ENCODE results near the gene SEZ6L. TPM values are rescaled to one million over a fixed set of nuclear protein-coding genes. Genes with fewer than 3 reads are reported as not detected.

Gene SEZ6L
- polyA plus RNA-seq, 1 donor (not counting 4 experiments of a cell fraction or from before 2014, with no cell fraction given) = not detected

DNA sequence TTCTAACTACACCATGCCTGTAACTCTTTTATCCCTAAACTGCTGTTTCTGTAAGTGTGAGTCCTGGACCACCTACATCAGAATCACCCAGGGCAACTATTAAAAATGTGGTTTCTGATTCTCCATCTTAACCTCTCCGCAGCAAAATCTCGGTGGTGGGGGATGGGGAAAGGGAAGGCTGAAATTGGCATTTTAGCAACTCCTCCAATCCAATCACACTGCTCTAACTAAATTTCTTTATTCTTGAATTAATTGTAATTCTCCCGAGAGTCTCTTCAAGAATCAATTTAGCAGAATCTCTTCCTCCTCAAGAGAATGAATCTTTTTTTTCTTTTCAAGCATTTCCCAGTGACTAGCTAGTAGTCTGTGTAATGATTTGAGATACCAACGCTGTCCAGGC is 36.2 kb downstream of the SEZ6L start:
- no peaks in the 10 kb centered on the region for H3K79me2 ChIP-seq (ENCODE audit: control insufficient read depth, insufficient read depth, low read length)
- no peak overlapping the region for H3K27ac ChIP-seq (ENCODE audit: control insufficient read depth, insufficient read depth, low read length)
- H3K27me3 ChIP-seq (ENCODE audit: control insufficient read depth, extremely low read depth, insufficient read depth, low read length) = no peaks in the 10 kb centered on the region
- H4K20me1 ChIP-seq (ENCODE audit: control insufficient read depth, extremely low read depth, insufficient read depth, low read length) = no peaks in the 10 kb centered on the region
- H3K36me3 ChIP-seq (ENCODE audit: control insufficient read depth in 2 of 2, extremely low read depth in 1 of 2, insufficient read depth in 2 of 2, low read length in 2 of 2) = no peaks in the 10 kb centered on the region
- H3K9ac ChIP-seq (ENCODE audit: control insufficient read depth, extremely low read depth, insufficient read depth, low read length) = no peak overlapping the region
- FAIRE-seq = no peak
- H3K4me3 ChIP-seq (ENCODE audit: control insufficient read depth in 2 of 3, extremely low read depth in 1 of 3, insufficient read depth in 2 of 3, low read depth in 1 of 3, low read length in 3 of 3) = no peak overlapping the region
- no peak for TF ChIP-seq EZH2 (IDR thresholded peaks at IDR 0.05; ENCODE audit: low read length)
- TF ChIP-seq CTCF (optimal IDR thresholded peaks at IDR 0.05 in 1 of 3, IDR thresholded peaks at IDR 0.05 in 1 of 3, conservative IDR thresholded peaks at IDR 0.05 in 1 of 3; ENCODE audit: extremely low read depth in 1 of 3, insufficient read depth in 2 of 3, low read length in 3 of 3) = no peak
- dilution Hi-C loops (cut with MboI; ENCODE audit: extremely low pct_ligation_motif_present, low sequenced_read_pairs) = no loop called here
- no peak overlapping the region for H3K4me2 ChIP-seq (ENCODE audit: control insufficient read depth, extremely low read depth, insufficient read depth, low read depth, low read length)
- H3K4me1 ChIP-seq (ENCODE audit: control insufficient read depth, extremely low read depth, insufficient read depth, low read length) = no peaks in the 10 kb centered on the region
- DNase-seq (ENCODE audit: low read depth, low spot score) = no peak
- no peaks in the 10 kb centered on the region for H3K9me1 ChIP-seq (ENCODE audit: control insufficient read depth, extremely low read depth, insufficient read depth, low read length)
- no peak overlapping the region for H2AFZ ChIP-seq (ENCODE audit: control insufficient read depth, low read length)
- no peaks in the 10 kb centered on the region for H3K9me3 ChIP-seq (ENCODE audit: control insufficient read depth, low read depth, low read length)

GRCh38 chr22:26210334-26210733 is 41.1 kb downstream of the SEZ6L start:
- Histone ChIP-seq H4K20me1 (ENCODE audit: control insufficient read depth, extremely low read depth, insufficient read depth, low read length) (no peaks in the 10 kb centered on the region), H3K79me2 (ENCODE audit: control insufficient read depth, insufficient read depth, low read length) (no peaks in the 10 kb centered on the region), H3K4me2 (ENCODE audit: control insufficient read depth, extremely low read depth, insufficient read depth, low read depth, low read length) (no peak overlapping the region), H3K9ac (ENCODE audit: control insufficient read depth, extremely low read depth, insufficient read depth, low read length) (no peak overlapping the region), H3K9me3 (ENCODE audit: control insufficient read depth, low read depth, low read length) (no peaks in the 10 kb centered on the region), H3K27me3 (ENCODE audit: control insufficient read depth, extremely low read depth, insufficient read depth, low read length) (no peaks in the 10 kb centered on the region), H3K4me3 (ENCODE audit: control insufficient read depth in 2 of 3, extremely low read depth in 1 of 3, insufficient read depth in 2 of 3, low read depth in 1 of 3, low read length in 3 of 3) (no peak overlapping the region), H3K27ac (ENCODE audit: control insufficient read depth, insufficient read depth, low read length) (no peak overlapping the region), H3K36me3 (ENCODE audit: control insufficient read depth in 2 of 2, extremely low read depth in 1 of 2, insufficient read depth in 2 of 2, low read length in 2 of 2) (no peaks in the 10 kb centered on the region), H2AFZ (ENCODE audit: control insufficient read depth, low read length) (no peak overlapping the region), H3K9me1 (ENCODE audit: control insufficient read depth, extremely low read depth, insufficient read depth, low read length) (no peaks in the 10 kb centered on the region), H3K4me1 (ENCODE audit: control insufficient read depth, extremely low read depth, insufficient read depth, low read length) (no peaks in the 10 kb centered on the region)
- FAIRE-seq = no peak
- no peak for DNase-seq (ENCODE audit: low read depth, low spot score)
- dilution Hi-C loops (cut with MboI; ENCODE audit: extremely low pct_ligation_motif_present, low sequenced_read_pairs) = no loop called here
- no peak for TF ChIP-seq EZH2 (IDR thresholded peaks at IDR 0.05; ENCODE audit: low read length)
- TF ChIP-seq CTCF (optimal IDR thresholded peaks at IDR 0.05 in 1 of 3, IDR thresholded peaks at IDR 0.05 in 1 of 3, conservative IDR thresholded peaks at IDR 0.05 in 1 of 3; ENCODE audit: extremely low read depth in 1 of 3, insufficient read depth in 2 of 3, low read length in 3 of 3) = no peak
